ENCODE results near the gene NPTX1.

Gene NPTX1

DNA sequence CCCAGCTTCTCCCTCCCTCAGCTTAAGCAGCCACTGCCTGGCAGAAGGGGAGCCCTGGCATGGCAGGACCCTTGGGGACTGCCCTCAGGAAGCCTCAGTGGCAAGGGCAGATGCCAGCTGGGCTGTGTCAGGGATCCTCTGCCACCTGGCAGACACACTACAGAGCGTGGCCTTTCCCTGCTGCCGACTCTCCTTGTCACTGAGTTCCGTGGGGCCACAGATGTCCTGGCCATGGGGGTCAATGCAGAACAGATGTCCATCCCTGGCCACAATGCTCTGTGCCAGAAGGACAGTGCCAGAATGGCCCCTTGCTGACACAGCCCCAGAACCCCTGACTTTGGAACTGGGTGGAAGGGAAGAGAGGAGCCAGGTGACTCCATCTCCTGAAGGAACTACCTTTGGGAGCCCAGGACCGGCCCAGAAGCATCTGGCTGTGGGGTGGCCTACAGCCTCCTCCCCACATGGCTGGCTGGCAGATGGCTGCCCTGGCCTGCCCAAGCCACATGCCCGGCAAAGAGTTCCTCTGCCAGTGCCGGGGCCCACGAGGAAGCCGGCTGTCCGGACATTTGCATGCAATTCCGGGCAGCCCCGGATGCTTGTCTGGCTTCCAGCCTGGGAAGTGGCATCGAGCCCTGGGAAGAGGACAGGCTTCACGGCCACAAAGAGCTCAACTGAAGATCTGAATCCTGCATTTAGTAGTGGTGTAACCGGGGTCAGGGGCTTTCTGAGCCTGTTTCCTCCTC, 24.1 kb downstream of the NPTX1 start:
- no peak overlapping the region for H3K23ac ChIP-seq (ENCODE audit: low read length in 2 of 2)
- peaks cover 0 to 15% of the 10 kb centered on the region in 2 experiments for H3K27me3 ChIP-seq (ENCODE audit: control insufficient read depth in 1 of 2, insufficient read depth in 1 of 2, low read length in 2 of 2)
- H2BK12ac ChIP-seq (ENCODE audit: low read length in 2 of 2) = no peak overlapping the region
- peak overlapping the region in 1 of 2 experiments; percentile 38 for H3K14ac ChIP-seq (ENCODE audit: low read length in 2 of 2)
- H2BK5ac ChIP-seq (ENCODE audit: low read depth, low read length, poor library complexity, severe bottlenecking) = no peak overlapping the region
- 95% methylated on average over 13 of the region's 14 CpGs for WGBS
- H2BK15ac ChIP-seq (ENCODE audit: low read depth, poor library complexity, severe bottlenecking) = no peak overlapping the region
- no peaks in the 10 kb centered on the region for H3K36me3 ChIP-seq (ENCODE audit: control insufficient read depth in 1 of 2, insufficient read depth in 2 of 2, low read depth in 1 of 2, low read length in 2 of 2)
- peak overlapping the region; percentile 6 for H4K91ac ChIP-seq (ENCODE audit: low read length)
- no peaks in the 10 kb centered on the region for H3K9me3 ChIP-seq (ENCODE audit: control insufficient read depth, low read length)
- no peak overlapping the region for H4K8ac ChIP-seq (ENCODE audit: low read length)
- no peak overlapping the region for H2AFZ ChIP-seq (ENCODE audit: low read depth, low read length)
- no peak overlapping the region for H2AK5ac ChIP-seq (ENCODE audit: low read length, severe bottlenecking)
- H3K27ac ChIP-seq (ENCODE audit: low read length, poor library complexity, severe bottlenecking) = no peak overlapping the region
- no peak overlapping the region for H3K4ac ChIP-seq (ENCODE audit: low read depth in 1 of 2, low read length in 2 of 2)
- H3K4me2 ChIP-seq (ENCODE audit: low read length, poor library complexity, severe bottlenecking) = no peak overlapping the region
- peaks cover 18% of the 10 kb centered on the region for H3K4me1 ChIP-seq (ENCODE audit: control insufficient read depth, insufficient read depth, low read depth, low read length)
- no peak overlapping the region for H3K9ac ChIP-seq (ENCODE audit: low read length)
- no peak for DNase-seq
- peaks cover 1% of the 10 kb centered on the region for H3K79me1 ChIP-seq (replicated peaks; ENCODE audit: low read length, poor library complexity, severe bottlenecking)
- no peak overlapping the region for H3K4me3 ChIP-seq (ENCODE audit: insufficient read depth in 1 of 2, low read depth in 1 of 2, low read length in 2 of 2)
- H3K18ac ChIP-seq (ENCODE audit: low read depth in 1 of 2, low read length in 2 of 2) = no peak overlapping the region
- H2BK120ac ChIP-seq (ENCODE audit: low read depth, low read length) = no peak overlapping the region

DNA sequence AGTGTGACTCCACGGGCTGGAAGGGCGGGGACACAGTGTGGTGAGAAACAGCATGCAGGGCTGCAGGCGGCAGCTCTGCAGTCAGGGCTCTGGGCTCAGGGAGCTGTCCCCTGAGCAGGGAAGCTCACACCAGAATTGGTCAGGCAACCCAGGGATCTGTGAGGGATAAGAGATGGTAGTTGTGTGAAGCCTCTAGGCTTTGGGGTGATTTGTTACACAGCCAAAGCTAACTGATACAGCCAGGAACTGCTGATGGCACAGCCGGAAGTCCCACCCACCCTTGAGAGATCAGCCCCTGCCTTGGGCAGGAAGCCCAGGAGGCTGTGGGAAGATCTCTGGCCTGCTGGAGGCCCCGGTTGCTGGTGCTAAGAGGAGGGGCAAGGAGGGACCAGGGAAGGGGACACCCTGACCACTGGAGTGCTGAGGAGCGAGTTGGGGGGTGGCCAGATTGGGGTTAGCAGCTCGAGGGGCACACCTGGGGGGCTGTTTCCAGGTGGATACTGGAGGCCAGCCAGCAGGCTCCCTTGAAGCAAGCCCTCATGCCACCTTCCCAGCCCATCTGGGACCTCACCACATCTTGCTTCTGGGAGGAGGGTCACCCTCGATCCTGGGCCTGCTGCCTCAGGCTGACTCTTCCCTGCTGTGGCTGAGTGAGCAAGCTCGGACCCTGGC, 25.2 kb downstream of the NPTX1 start:
- WGBS = 85% methylated on average over 9 of the region's 9 CpGs
- H3K4me2 ChIP-seq (ENCODE audit: low read length, poor library complexity, severe bottlenecking) = no peak overlapping the region
- H3K79me1 ChIP-seq (replicated peaks; ENCODE audit: low read length, poor library complexity, severe bottlenecking) = peaks cover 1% of the 10 kb centered on the region
- peak overlapping the region in 1 of 2 experiments; percentile 8 for H3K4me3 ChIP-seq (ENCODE audit: insufficient read depth in 1 of 2, low read depth in 1 of 2, low read length in 2 of 2)
- no peak overlapping the region for H3K9ac ChIP-seq (ENCODE audit: low read length)
- no peak overlapping the region for H4K8ac ChIP-seq (ENCODE audit: low read length)
- H3K14ac ChIP-seq (ENCODE audit: low read length in 2 of 2) = no peak overlapping the region
- peak overlapping the region in 1 of 2 experiments; percentile 88 for H2BK12ac ChIP-seq (ENCODE audit: low read length in 2 of 2)
- H2BK5ac ChIP-seq (ENCODE audit: low read depth, low read length, poor library complexity, severe bottlenecking) = no peak overlapping the region
- peak overlapping the region; percentile 82 for H2BK15ac ChIP-seq (ENCODE audit: low read depth, poor library complexity, severe bottlenecking)
- peaks cover 18% of the 10 kb centered on the region for H3K4me1 ChIP-seq (ENCODE audit: control insufficient read depth, insufficient read depth, low read depth, low read length)
- no peak overlapping the region for H3K27ac ChIP-seq (ENCODE audit: low read length, poor library complexity, severe bottlenecking)
- no peaks in the 10 kb centered on the region for H3K9me3 ChIP-seq (ENCODE audit: control insufficient read depth, low read length)
- peak overlapping the region; percentile 79 for H4K91ac ChIP-seq (ENCODE audit: low read length)
- no peak overlapping the region for H3K18ac ChIP-seq (ENCODE audit: low read depth in 1 of 2, low read length in 2 of 2)
- H2AK5ac ChIP-seq (ENCODE audit: low read length, severe bottlenecking) = no peak overlapping the region
- H3K27me3 ChIP-seq (ENCODE audit: control insufficient read depth in 1 of 2, insufficient read depth in 1 of 2, low read length in 2 of 2) = peaks cover 0 to 8% of the 10 kb centered on the region in 2 experiments
- peak overlapping the region; percentile 75 for H2BK120ac ChIP-seq (ENCODE audit: low read depth, low read length)
- no peak overlapping the region for H2AFZ ChIP-seq (ENCODE audit: low read depth, low read length)
- no peak overlapping the region for H3K23ac ChIP-seq (ENCODE audit: low read length in 2 of 2)
- H3K4ac ChIP-seq (ENCODE audit: low read depth in 1 of 2, low read length in 2 of 2) = peak overlapping the region in 1 of 2 experiments; percentile 50
- no peaks in the 10 kb centered on the region for H3K36me3 ChIP-seq (ENCODE audit: control insufficient read depth in 1 of 2, insufficient read depth in 2 of 2, low read depth in 1 of 2, low read length in 2 of 2)
- no peak for DNase-seq

DNA sequence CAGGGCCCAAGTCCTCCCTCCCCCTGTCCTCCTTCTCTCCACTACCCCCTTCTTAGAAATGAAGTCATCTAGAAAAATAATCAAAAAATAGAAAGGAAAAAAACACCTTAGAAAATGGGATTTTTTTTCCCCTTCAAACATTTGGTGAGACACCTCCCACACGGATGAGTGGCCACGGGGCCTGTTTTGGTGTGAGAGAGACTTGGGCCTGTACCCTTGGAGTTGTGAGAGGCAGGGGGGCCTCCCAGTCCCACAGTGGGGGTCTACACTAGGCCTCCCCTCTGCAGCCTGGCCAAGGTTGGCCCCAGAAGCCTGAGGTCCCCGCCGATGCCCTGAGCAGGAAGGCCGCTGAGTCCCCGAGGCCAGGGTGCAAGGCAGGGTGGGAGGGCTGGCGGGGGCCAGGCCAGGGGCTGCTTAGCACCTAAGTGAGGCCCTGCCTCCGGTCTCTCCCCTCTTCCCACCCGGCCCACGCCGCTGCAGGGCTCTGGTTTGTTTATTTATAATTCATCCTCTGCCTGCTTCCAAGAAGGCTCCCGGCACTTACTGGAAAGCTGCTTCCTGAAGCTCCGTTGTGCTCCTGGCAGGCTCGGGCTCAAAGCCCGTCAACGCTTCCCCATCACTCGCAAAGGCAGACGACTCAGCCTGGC, 26.4 kb downstream of the NPTX1 start:
- no peak overlapping the region for H2BK5ac ChIP-seq (ENCODE audit: low read depth, low read length, poor library complexity, severe bottlenecking)
- no peak overlapping the region for H3K9ac ChIP-seq (ENCODE audit: low read length)
- H3K36me3 ChIP-seq (ENCODE audit: control insufficient read depth in 1 of 2, insufficient read depth in 2 of 2, low read depth in 1 of 2, low read length in 2 of 2) = no peaks in the 10 kb centered on the region
- no peaks in the 10 kb centered on the region for H3K9me3 ChIP-seq (ENCODE audit: control insufficient read depth, low read length)
- peaks cover 1% of the 10 kb centered on the region for H3K79me1 ChIP-seq (replicated peaks; ENCODE audit: low read length, poor library complexity, severe bottlenecking)
- H3K18ac ChIP-seq (ENCODE audit: low read depth in 1 of 2, low read length in 2 of 2) = peak overlapping the region; percentile 79 to 81
- H3K4me2 ChIP-seq (ENCODE audit: low read length, poor library complexity, severe bottlenecking) = no peak overlapping the region
- H2BK120ac ChIP-seq (ENCODE audit: low read depth, low read length) = no peak overlapping the region
- H3K4me1 ChIP-seq (ENCODE audit: control insufficient read depth, insufficient read depth, low read depth, low read length) = peaks cover 14% of the 10 kb centered on the region
- peak overlapping the region; percentile 74 for H4K8ac ChIP-seq (ENCODE audit: low read length)
- H3K27me3 ChIP-seq (ENCODE audit: control insufficient read depth in 1 of 2, insufficient read depth in 1 of 2, low read length in 2 of 2) = peaks cover 0 to 20% of the 10 kb centered on the region in 2 experiments
- H3K14ac ChIP-seq (ENCODE audit: low read length in 2 of 2) = no peak overlapping the region
- peak overlapping the region; percentile 14 to 76 for H2BK12ac ChIP-seq (ENCODE audit: low read length in 2 of 2)
- H3K27ac ChIP-seq (ENCODE audit: low read length, poor library complexity, severe bottlenecking) = no peak overlapping the region
- no peak overlapping the region for H3K23ac ChIP-seq (ENCODE audit: low read length in 2 of 2)
- H4K91ac ChIP-seq (ENCODE audit: low read length) = peak overlapping the region; percentile 79
- WGBS = 27% methylated on average over 17 of the region's 18 CpGs
- DNase-seq = peak; percentile 46
- no peak overlapping the region for H3K4me3 ChIP-seq (ENCODE audit: insufficient read depth in 1 of 2, low read depth in 1 of 2, low read length in 2 of 2)
- no peak overlapping the region for H2AK5ac ChIP-seq (ENCODE audit: low read length, severe bottlenecking)
- H3K4ac ChIP-seq (ENCODE audit: low read depth in 1 of 2, low read length in 2 of 2) = peak overlapping the region in 1 of 2 experiments; percentile 47
- no peak overlapping the region for H2BK15ac ChIP-seq (ENCODE audit: low read depth, poor library complexity, severe bottlenecking)
- H2AFZ ChIP-seq (ENCODE audit: low read depth, low read length) = peak overlapping the region; percentile 32

All from mesenchymal stem cell (in vitro differentiated cells and primary cell).